Common myeloid progenitor, CD34-positive (primary cell): ENCODE results near the gene TMTC1.

Experiments
- CTCF ChIA-PET: fragments of 350-600 bp; sonication (Branson Sonifier 250); formaldehyde crosslinking; loops from one replicate; lab custom pipeline; 2021; ENCODE audit warnings: antibody characterized with exemption; lab: Charles Lee
- POLR2A ChIA-PET: fragments of 350-600 bp; sonication (Branson Sonifier 250); formaldehyde crosslinking; loops from one replicate; lab custom pipeline; 2021; ENCODE audit warnings: antibody characterized with exemption; lab: Charles Lee
- DNase-seq, 3 donors: peaks; one replicate each; pipeline versions ENCODE4 v3.0.0 to v3.0.0-alpha.2; 2013
- H3K27ac ChIP-seq, 2 experiments: 1 replicate in 1 of 2; 2 replicates in 1 of 2; pipeline ENCODE4 v1.7.0; 2013; ENCODE audit warnings: inconsistent platforms in 2 of 2, low read length in 2 of 2, mild to moderate bottlenecking in 2 of 2, low read depth in 1 of 2, moderate library complexity in 1 of 2; ENCODE audit not compliant: severe bottlenecking in 2 of 2, insufficient read depth in 1 of 2, poor library complexity in 1 of 2
- H3K27me3 ChIP-seq, 5 experiments: replicated peaks in 2 of 5; 1 replicate in 3 of 5; 2 replicates in 2 of 5; pipeline versions ENCODE4 v1.6.1 to v1.7.0; 2013; ENCODE audit warnings: low read length in 4 of 5, mild to moderate bottlenecking in 2 of 5, moderate library complexity in 2 of 5, inconsistent platforms in 1 of 5; ENCODE audit not compliant: insufficient read depth in 5 of 5, control insufficient read depth in 4 of 5
- H3K36me3 ChIP-seq, 4 experiments: 1 replicate in 2 of 4; 2 replicates in 2 of 4; pipeline versions ENCODE4 v1.6.1 to v1.7.0; 2013; ENCODE audit warnings: low read length in 3 of 4, control low read depth in 1 of 4, mild to moderate bottlenecking in 1 of 4; ENCODE audit not compliant: control insufficient read depth in 4 of 4, insufficient read depth in 4 of 4
- H3K4me1 ChIP-seq, 4 experiments: 1 replicate in 3 of 4; 2 replicates in 1 of 4; pipeline versions ENCODE4 v1.6.1 to v1.7.1; 2013; ENCODE audit warnings: low read length in 3 of 4, mild to moderate bottlenecking in 3 of 4, control low read depth in 1 of 4, inconsistent platforms in 1 of 4, moderate library complexity in 1 of 4; ENCODE audit not compliant: control insufficient read depth in 4 of 4, insufficient read depth in 4 of 4; ENCODE audit errors: control extremely low read depth in 1 of 4
- H3K4me3 ChIP-seq, 7 experiments: 1 replicate in 4 of 7; 2 replicates in 3 of 7; pipeline versions ENCODE4 v1.5.1 to v1.7.0; 2013; ENCODE audit warnings: mild to moderate bottlenecking in 7 of 7, low read length in 6 of 7, moderate library complexity in 6 of 7, inconsistent platforms in 2 of 7, low read depth in 2 of 7, control low read depth in 1 of 7; ENCODE audit not compliant: insufficient read depth in 4 of 7, control insufficient read depth in 1 of 7; ENCODE audit errors: extremely low read depth in 1 of 7
- H3K9me3 ChIP-seq, 5 experiments: 1 replicate in 4 of 5; 2 replicates in 1 of 5; pipeline versions ENCODE4 v1.6.1 to v1.7.1; 2013; ENCODE audit warnings: low read length in 4 of 5, mild to moderate bottlenecking in 2 of 5, inconsistent platforms in 1 of 5, low read depth in 1 of 5, moderate library complexity in 1 of 5; ENCODE audit not compliant: control insufficient read depth in 4 of 5, insufficient read depth in 2 of 5; ENCODE audit errors: control extremely low read depth in 1 of 5
- WGBS: methylation state at CpG from one replicate; pipeline ENCODE4 v1.1.5; 2013; ENCODE audit not compliant: insufficient coverage; 5-methylcytosine and 5-hydroxymethylcytosine counted together

The TMTC1 gene

GRCh38 chr12:29750928-29751220 is 32.9 kb downstream of the TMTC1 start:
- no peak for DNase-seq
- no peak overlapping the region for H3K4me3 ChIP-seq
- H3K4me1 ChIP-seq: no peaks in the 10 kb centered on the region
- CTCF ChIA-PET: no interaction called here
- POLR2A ChIA-PET: no interaction called here
- no peaks in the 10 kb centered on the region for H3K36me3 ChIP-seq
- no peaks in the 10 kb centered on the region for H3K9me3 ChIP-seq
- no peaks in the 10 kb centered on the region for H3K27me3 ChIP-seq
- no peak overlapping the region for H3K27ac ChIP-seq

DNA sequence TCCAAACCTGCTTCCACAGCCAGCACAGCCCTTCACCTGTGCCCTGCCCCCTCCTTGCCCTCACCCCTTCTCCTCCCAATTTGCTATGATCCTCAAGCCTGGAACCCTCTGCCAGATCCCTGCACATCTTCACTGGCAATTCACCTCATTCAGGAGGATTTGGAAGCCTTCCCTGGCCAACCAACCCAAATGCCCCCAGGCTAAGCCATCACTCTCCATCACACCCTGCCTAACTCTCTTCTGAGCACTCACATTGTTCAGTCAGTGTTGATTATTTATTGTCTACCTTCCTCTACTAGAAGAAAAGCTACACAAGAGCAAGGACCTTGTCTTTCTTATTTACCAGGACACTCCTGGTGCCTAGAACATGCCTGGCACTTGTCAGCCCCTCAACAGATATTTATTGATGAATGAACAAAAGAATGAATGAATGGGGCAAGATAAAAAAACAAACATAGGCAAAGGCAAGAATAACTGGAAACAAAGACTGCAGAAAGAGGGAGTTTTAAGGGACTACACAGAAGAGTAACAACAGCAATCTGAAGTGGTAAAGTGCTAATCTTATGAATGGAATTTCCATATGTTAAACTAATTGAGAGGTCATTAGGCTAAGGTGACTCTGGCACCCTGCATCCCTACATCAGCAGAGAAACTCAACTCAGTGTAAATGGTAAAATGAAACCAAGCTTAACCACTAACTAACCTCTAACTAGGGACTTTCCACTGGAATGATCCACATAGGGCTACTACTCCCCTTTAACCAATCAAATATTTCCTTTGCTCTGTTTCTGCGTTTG is 33.4 kb downstream of the TMTC1 start:
- Histone ChIP-seq H3K27ac (no peak overlapping the region), H3K4me1 (no peaks in the 10 kb centered on the region), H3K36me3 (no peaks in the 10 kb centered on the region), H3K9me3 (no peaks in the 10 kb centered on the region), H3K4me3 (no peak overlapping the region), H3K27me3 (no peaks in the 10 kb centered on the region)
- DNase-seq: no peak
- POLR2A ChIA-PET: no interaction called here
- CTCF ChIA-PET: no interaction called here
- 75% methylated on average over 1 of the region's 1 CpG for WGBS

- no peaks in the 10 kb centered on the region for H3K9me3 ChIP-seq
- DNase-seq: no peak
- no peaks in the 10 kb centered on the region for H3K4me1 ChIP-seq
- POLR2A ChIA-PET: no interaction called here
- H3K27ac ChIP-seq: no peak overlapping the region
- no peaks in the 10 kb centered on the region for H3K36me3 ChIP-seq
- no peaks in the 10 kb centered on the region for H3K27me3 ChIP-seq
- H3K4me3 ChIP-seq: no peak overlapping the region
- CTCF ChIA-PET: no interaction called here
- no CpG with 5 or more reads among the region's 1 CpG for WGBS
These were observed 39.4 kb downstream of the TMTC1 start for GRCh38 chr12:29744365-29744764.

DNA sequence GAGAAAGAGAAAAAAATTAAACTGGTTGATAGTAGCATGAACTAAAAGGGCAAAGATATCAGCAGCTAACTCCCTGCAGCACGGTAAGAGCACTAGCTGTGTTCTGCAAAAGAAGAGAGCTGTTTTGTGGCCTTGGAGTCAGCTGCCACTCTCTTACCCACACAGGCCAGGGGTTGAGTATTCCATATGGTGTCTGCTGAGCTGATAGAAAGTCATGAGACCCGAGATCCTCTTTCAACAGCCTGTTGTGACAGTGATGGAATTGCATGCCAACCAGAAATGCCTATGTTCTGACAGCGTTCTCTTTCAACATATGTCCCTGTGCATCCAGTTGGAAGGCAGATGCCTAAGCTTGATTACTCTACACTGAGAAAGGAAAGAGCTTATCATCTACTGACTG is 39.9 kb downstream of the TMTC1 start:
- no peak for DNase-seq
- Histone ChIP-seq H3K27ac (no peak overlapping the region), H3K9me3 (no peaks in the 10 kb centered on the region)

DNA sequence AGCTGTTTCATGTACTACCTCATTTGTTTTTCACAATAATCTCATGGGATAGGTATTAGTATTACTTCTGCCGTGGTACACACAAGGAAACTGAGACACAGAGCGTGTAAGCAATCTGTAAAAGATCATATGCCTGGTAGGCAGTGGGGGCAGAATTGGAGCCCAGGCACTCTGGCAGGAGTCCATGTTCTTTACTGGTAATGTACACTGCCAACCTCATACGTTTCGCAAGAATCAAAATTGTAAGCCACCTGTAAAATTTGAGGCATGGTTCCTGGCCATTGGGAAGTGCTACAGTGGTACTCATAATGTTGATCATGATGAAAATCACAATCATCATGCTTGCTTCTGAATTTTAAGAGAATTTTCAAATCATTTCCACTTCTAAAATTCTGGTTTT is 40.7 kb downstream of the TMTC1 start:
- ChIA-PET CTCF (no interaction called here), POLR2A (no interaction called here)
- DNase-seq: no peak
- no peaks in the 10 kb centered on the region for H3K4me1 ChIP-seq
- no peak overlapping the region for H3K27ac ChIP-seq
- 95% methylated on average over 2 of the region's 4 CpGs for WGBS
- H3K9me3 ChIP-seq: no peaks in the 10 kb centered on the region
- no peaks in the 10 kb centered on the region for H3K36me3 ChIP-seq
- H3K4me3 ChIP-seq: no peak overlapping the region
- no peaks in the 10 kb centered on the region for H3K27me3 ChIP-seq

More for the DNA sequence above, 39.9 kb downstream of the TMTC1 start:
- Histone ChIP-seq H3K4me1 (no peaks in the 10 kb centered on the region), H3K27me3 (no peaks in the 10 kb centered on the region), H3K4me3 (no peak overlapping the region), H3K36me3 (no peaks in the 10 kb centered on the region)
- POLR2A ChIA-PET: no interaction called here
- CTCF ChIA-PET: no interaction called here
- 62% methylated on average over 3 of the region's 3 CpGs for WGBS

GRCh38 chr12:29742646-29743045 is 41.1 kb downstream of the TMTC1 start:
- CTCF ChIA-PET: interaction anchor here (0.6 kb wide), 1 partner anchor 18 kb away, joined by 3 read pairs; no protein-coding TSS in a partner anchor
- Histone ChIP-seq H3K4me3 (no peak overlapping the region), H3K27me3 (no peaks in the 10 kb centered on the region), H3K27ac (no peak overlapping the region), H3K9me3 (no peaks in the 10 kb centered on the region), H3K36me3 (no peaks in the 10 kb centered on the region), H3K4me1 (no peaks in the 10 kb centered on the region)
- no CpG with 5 or more reads among the region's 1 CpG for WGBS
- POLR2A ChIA-PET: no interaction called here
- no peak for DNase-seq

GRCh38 chr12:29741342-29742241 is 42.1 kb downstream of the TMTC1 start:
- DNase-seq: no peak
- POLR2A ChIA-PET: no interaction called here
- H3K9me3 ChIP-seq: no peaks in the 10 kb centered on the region
- H3K4me3 ChIP-seq: no peak overlapping the region
- 93% methylated on average over 6 of the region's 7 CpGs for WGBS
- H3K4me1 ChIP-seq: no peaks in the 10 kb centered on the region
- CTCF ChIA-PET: no interaction called here
- H3K36me3 ChIP-seq: no peaks in the 10 kb centered on the region
- H3K27ac ChIP-seq: no peak overlapping the region
- H3K27me3 ChIP-seq: no peaks in the 10 kb centered on the region
